Thyroid gland (tissue), 4 donors: ENCODE data around the gene NMNAT2. TPM values are rescaled to one million over a fixed set of nuclear protein-coding genes. Genes with fewer than 3 reads are reported as not detected.

Experiments used
- DNase-seq, 2 donors: peaks; one replicate each; pipeline ENCODE4 v3.0.0-alpha.2; 2019
- H3K27ac ChIP-seq, 3 donors: fragments of 200-600 bp; sonication (generic); 1 replicate in 2 of 3; 2 replicates in 1 of 3; pipeline ENCODE4 v1.5.1; 2016 to 2019; ENCODE audit warnings: mild to moderate bottlenecking in 1 of 3, moderate library complexity in 1 of 3
- H3K27me3 ChIP-seq: fragments of 200-600 bp; sonication (generic); one replicate; pipeline ENCODE4 v1.5.1; 2019
- H3K36me3 ChIP-seq, 2 donors: fragments of 200-600 bp; sonication (generic); one replicate each; pipeline ENCODE4 v1.5.1; 2016 to 2019
- H3K4me1 ChIP-seq, 2 donors: fragments of 200-600 bp; sonication (generic); one replicate each; pipeline ENCODE4 v1.5.1; 2017 to 2019
- H3K4me3 ChIP-seq, 3 donors: fragments of 200-600 bp; sonication (generic); replicated peaks in 1 of 3; 1 replicate in 2 of 3; 2 replicates in 1 of 3; pipeline ENCODE4 v1.5.1; 2016; ENCODE audit warnings: mild to moderate bottlenecking in 1 of 3
- H3K9me3 ChIP-seq: fragments of 200-600 bp; sonication (generic); one replicate; pipeline ENCODE4 v1.5.1; 2017
- CTCF ChIP-seq, 6 experiments: fragments of 200-600 bp in 3 of 6; fragments of 450-650 bp in 3 of 6; sonication (generic) in 3 of 6; IDR thresholded peaks; one replicate each; pipeline ENCODE4 v1.5.1; 2016 to 2019; ENCODE audit warnings: antibody characterized with exemption in 6 of 6, mild to moderate bottlenecking in 2 of 6, inconsistent platforms in 1 of 6, moderate library complexity in 1 of 6
- POLR2A ChIP-seq, 2 donors: fragments of 450-650 bp; IDR thresholded peaks; one replicate each; pipeline ENCODE4 v1.6.1; 2017; ENCODE audit warnings: antibody characterized with exemption in 2 of 2, mild to moderate bottlenecking in 2 of 2, moderate library complexity in 1 of 2
- WGBS, 2 donors: methylation state at CpG; one replicate each; pipeline ENCODE4 v1.1.5; 2017; 5-methylcytosine and 5-hydroxymethylcytosine counted together
- intact Hi-C: fragments of 100-400 bp; cut with DNase I; formaldehyde crosslinking; loops from one replicate; pipeline ENCODE4 v1.15.1; 2023
- total RNA-seq, 4 donors: library from RNA; depleted of rRNA; stranded (reverse); fragments of >200 nt; gene quantifications; one replicate each; pipeline ENCODE4 v1.2.3, GENCODE V29; 2016

The NMNAT2 gene
- total RNA-seq, 4 donors from 2014 or later: 7.6 to 39.5 (median 17.3) TPM

- no peaks in the 10 kb centered on the region for H3K36me3 ChIP-seq
- H3K27ac ChIP-seq: peak overlapping the region; percentile 7 to 38 (median 37)
- no peaks in the 10 kb centered on the region for H3K9me3 ChIP-seq
- H3K4me3 ChIP-seq: no peak overlapping the region
- TF ChIP-seq POLR2A (IDR thresholded peaks at IDR 0.05) (no peak), CTCF (IDR thresholded peaks at IDR 0.05) (no peak)
- intact Hi-C loops: no loop called here
- WGBS, 2 donors: 34 to 51% methylated on average over 3 of the region's 3 CpGs
- H3K27me3 ChIP-seq: no peaks in the 10 kb centered on the region
- DNase-seq: peak; percentile 36 to 40
- peaks cover 16 to 31% of the 10 kb centered on the region in 2 donors for H3K4me1 ChIP-seq
These were observed 194.7 kb downstream of the NMNAT2 start for GRCh38 chr1:183223467-183223866.

- no peak overlapping the region for H3K4me3 ChIP-seq
- H3K27me3 ChIP-seq: no peaks in the 10 kb centered on the region
- H3K9me3 ChIP-seq: no peaks in the 10 kb centered on the region
- no peaks in the 10 kb centered on the region for H3K36me3 ChIP-seq
- TF ChIP-seq POLR2A (IDR thresholded peaks at IDR 0.05) (no peak), CTCF (IDR thresholded peaks at IDR 0.05) (no peak)
- peaks cover 21 to 36% of the 10 kb centered on the region in 2 donors for H3K4me1 ChIP-seq
- intact Hi-C loops: no loop called here
- WGBS, 2 donors: 85 to 90% methylated on average over 3 of the region's 3 CpGs
- no peak for DNase-seq
- H3K27ac ChIP-seq: peak overlapping the region; percentile 7 to 38 (median 37)
These were observed 195.3 kb downstream of the NMNAT2 start for GRCh38 chr1:183222909-183223308.

GRCh38 chr1:183219616-183220009 lies 198.6 kb downstream of the NMNAT2 start:
- H3K4me3 ChIP-seq: no peak overlapping the region
- TF ChIP-seq POLR2A (IDR thresholded peaks at IDR 0.05) (no peak), CTCF (IDR thresholded peaks at IDR 0.05) (no peak)
- H3K4me1 ChIP-seq: peaks cover 34 to 40% of the 10 kb centered on the region in 2 donors
- H3K27ac ChIP-seq: peak overlapping the region; percentile 68 to 90 (median 72)
- H3K27me3 ChIP-seq: no peaks in the 10 kb centered on the region
- intact Hi-C loops: no loop called here
- H3K36me3 ChIP-seq: no peaks in the 10 kb centered on the region
- no peak for DNase-seq
- no peaks in the 10 kb centered on the region for H3K9me3 ChIP-seq

- TF ChIP-seq CTCF (IDR thresholded peaks at IDR 0.05): no peak
- peak in 1 of 2 donors; percentile 55 for TF ChIP-seq POLR2A (IDR thresholded peaks at IDR 0.05)
- no peaks in the 10 kb centered on the region for H3K36me3 ChIP-seq
- peak overlapping the region; percentile 68 to 90 (median 72) for H3K27ac ChIP-seq
- 14 to 21% methylated on average over 5 of the region's 5 CpGs for WGBS, 2 donors
- H3K4me3 ChIP-seq: no peak overlapping the region
- H3K4me1 ChIP-seq: peaks cover 40 to 45% of the 10 kb centered on the region in 2 donors
- no peaks in the 10 kb centered on the region for H3K9me3 ChIP-seq
- no peaks in the 10 kb centered on the region for H3K27me3 ChIP-seq
- intact Hi-C loops: no loop called here
- peak; percentile 86 to 87 for DNase-seq
These were observed 199.1 kb downstream of the NMNAT2 start for GRCh38 chr1:183218971-183219615.

GRCh38 chr1:183218027-183218618 lies 200.1 kb downstream of the NMNAT2 start:
- 34 to 36% methylated on average over 14 of the region's 14 CpGs for WGBS, 2 donors
- Histone ChIP-seq H3K27me3 (no peaks in the 10 kb centered on the region), H3K36me3 (no peaks in the 10 kb centered on the region), H3K27ac (peak overlapping the region; percentile 68 to 90 (median 72)), H3K4me3 (no peak overlapping the region), H3K9me3 (no peaks in the 10 kb centered on the region), H3K4me1 (peaks cover 42 to 44% of the 10 kb centered on the region in 2 donors)
- DNase-seq: peak; percentile 53 to 81
- intact Hi-C loops: no loop called here
- TF ChIP-seq POLR2A (IDR thresholded peaks at IDR 0.05) (no peak), CTCF (IDR thresholded peaks at IDR 0.05) (no peak)
